HEK293T (cell line): ENCODE data around the gene AMT.
"Not testable (repeated sequence)": the region's sequence is repeated elsewhere in the genome, so short reads cannot be mapped to it uniquely, and the experiment has no call there.

Source experiments
- CTCF ChIA-PET: fragments of 350-600 bp; formaldehyde crosslinking; extraction: SDS; loops from one replicate; lab custom pipeline; 2021; ENCODE audit warnings: antibody characterized with exemption, inconsistent platforms; lab: Yijun Ruan, JAX
- POLR2A ChIA-PET: fragments of 350-600 bp; formaldehyde crosslinking; extraction: SDS; loops from one replicate; lab custom pipeline; 2020; ENCODE audit warnings: antibody characterized with exemption, inconsistent platforms; lab: Yijun Ruan, JAX
- DNase-seq: peaks from one replicate; pipeline ENCODE4 v3.0.0; 2012; ENCODE audit warnings: mixed read lengths; ENCODE audit errors: extremely low spot score
- ARNT ChIP-seq: fragments of 450-650 bp; IDR thresholded peaks from 2 replicates; pipeline ENCODE4 v1.6.1; 2017; ENCODE audit warnings: mild to moderate bottlenecking
- BHLHE40 ChIP-seq: fragments of 450-650 bp; IDR thresholded peaks from 2 replicates; pipeline ENCODE4 v1.6.1; 2016; ENCODE audit warnings: mild to moderate bottlenecking, moderate library complexity, borderline replicate concordance
- CTBP1 ChIP-seq: fragments of 450-650 bp; IDR thresholded peaks from 2 replicates; pipeline ENCODE4 v1.6.1; 2016; ENCODE audit warnings: borderline replicate concordance
- ELF4 ChIP-seq: fragments of 450-650 bp; IDR thresholded peaks from 2 replicates; pipeline ENCODE4 v1.6.1; 2017; ENCODE audit warnings: antibody characterized with exemption
- FOXA1 ChIP-seq: fragments of 450-650 bp; IDR thresholded peaks from 2 replicates; pipeline ENCODE4 v1.6.1; 2016; ENCODE audit warnings: mild to moderate bottlenecking
- FOXK2 ChIP-seq: fragments of 450-650 bp; IDR thresholded peaks from 2 replicates; pipeline ENCODE4 v1.6.1; 2016; ENCODE audit warnings: mild to moderate bottlenecking
- FOXM1 ChIP-seq: fragments of 450-650 bp; IDR thresholded peaks from 2 replicates; pipeline ENCODE4 v1.6.1; 2017; ENCODE audit warnings: mild to moderate bottlenecking, borderline replicate concordance
- HDGF ChIP-seq: fragments of 450-650 bp; IDR thresholded peaks from 2 replicates; pipeline ENCODE4 v1.6.1; 2017; ENCODE audit warnings: antibody characterized with exemption, borderline replicate concordance
- L3MBTL2 ChIP-seq: fragments of 450-650 bp; conservative IDR thresholded peaks from 2 replicates; pipeline ENCODE4 v1.6.1; 2016; ENCODE audit warnings: mild to moderate bottlenecking
- LEF1 ChIP-seq: fragments of 450-650 bp; IDR thresholded peaks from 2 replicates; pipeline ENCODE4 v1.6.1; 2017; ENCODE audit warnings: mild to moderate bottlenecking, borderline replicate concordance
- NFRKB ChIP-seq: fragments of 450-650 bp; IDR thresholded peaks from 2 replicates; pipeline ENCODE4 v1.6.1; 2016; ENCODE audit warnings: mild to moderate bottlenecking, moderate library complexity
- SP1 ChIP-seq: fragments of 450-650 bp; IDR thresholded peaks from 2 replicates; pipeline ENCODE4 v1.6.1; 2017
- SUZ12 ChIP-seq: fragments of 450-650 bp; IDR thresholded peaks from 2 replicates; pipeline ENCODE4 v1.6.1; 2016; ENCODE audit warnings: mild to moderate bottlenecking
- TARDBP ChIP-seq: fragments of 450-650 bp; IDR thresholded peaks from 2 replicates; pipeline ENCODE4 v1.6.1; 2016
- ZNF384 ChIP-seq: fragments of 450-650 bp; IDR thresholded peaks from 2 replicates; pipeline ENCODE4 v1.6.1; 2016
- TF ChIP-seq, protein P1 (sequence below): fragments of 450-650 bp; IDR thresholded peaks from 2 replicates; pipeline ENCODE4 v1.6.1; 2016

The AMT gene

GRCh38 chr3:49411968-49412631 lies 10.2 kb downstream of the AMT start, which contains the start of the genes RHOA and TCTA:
Gene RHOA (minus strand): TSS chr3:49411976. CDS start chr3:49375589, 36,387 bp downstream.
Gene TCTA (plus strand): TSS chr3:49412423. CDS start chr3:49412427, 4 bp downstream.
- TF ChIP-seq SP1 (no peak), ELF4 (peak; percentile 67), LEF1 (no peak), L3MBTL2 (no peak), TARDBP (peak; percentile 97)
- TF ChIP-seq, protein P1, sequence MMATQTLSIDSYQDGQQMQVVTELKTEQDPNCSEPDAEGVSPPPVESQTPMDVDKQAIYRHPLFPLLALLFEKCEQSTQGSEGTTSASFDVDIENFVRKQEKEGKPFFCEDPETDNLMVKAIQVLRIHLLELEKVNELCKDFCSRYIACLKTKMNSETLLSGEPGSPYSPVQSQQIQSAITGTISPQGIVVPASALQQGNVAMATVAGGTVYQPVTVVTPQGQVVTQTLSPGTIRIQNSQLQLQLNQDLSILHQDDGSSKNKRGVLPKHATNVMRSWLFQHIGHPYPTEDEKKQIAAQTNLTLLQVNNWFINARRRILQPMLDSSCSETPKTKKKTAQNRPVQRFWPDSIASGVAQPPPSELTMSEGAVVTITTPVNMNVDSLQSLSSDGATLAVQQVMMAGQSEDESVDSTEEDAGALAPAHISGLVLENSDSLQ, result peak; percentile 91
- ChIA-PET CTCF (interaction anchor here (1.7 kb wide), 1 partner anchor 72 kb away, joined by 7 read pairs; the partner anchor contains the start of gene USP4), POLR2A (interaction anchor here (0.7 to 2.7 kb wide), 14 partner anchors 10 to 115 kb away, joined by 3 to 27 read pairs (median 4); partner anchors contain the start of genes AMT, DAG1, NICN1 and USP4)
- peak; percentile 96 for DNase-seq

DNA sequence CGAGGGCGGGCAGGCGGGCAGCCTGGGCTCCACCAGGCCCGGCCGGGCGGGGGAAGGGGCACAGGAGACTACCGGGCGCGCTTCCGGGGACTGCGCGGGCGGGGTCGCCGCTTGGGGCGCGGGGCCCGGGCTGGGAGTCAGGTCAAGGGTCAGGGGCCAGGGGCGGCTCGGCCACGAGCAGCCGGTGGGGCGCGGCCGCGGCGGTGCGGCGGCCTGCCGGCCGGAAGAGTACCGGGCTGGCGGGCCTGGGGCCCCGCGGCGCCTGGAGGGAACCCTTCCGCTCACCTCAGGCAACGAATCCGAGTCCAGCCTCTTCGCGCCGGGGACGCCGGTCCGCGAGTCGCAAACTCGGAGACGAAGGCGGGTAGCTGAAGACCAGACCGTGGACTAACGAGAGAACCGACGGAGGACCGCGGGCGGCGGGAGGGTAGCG lies 10.7 kb downstream of the AMT start:
- POLR2A ChIA-PET, result interaction anchor here (0.7 to 2.7 kb wide), 13 partner anchors 10 to 112 kb away, joined by 3 to 27 read pairs (median 5); partner anchors contain the start of genes AMT, DAG1, NICN1 and USP4
- DNase-seq, result peak; percentile 20
- CTCF ChIA-PET, result interaction anchor here (1.7 kb wide), 1 partner anchor 71 kb away, joined by 7 read pairs; the partner anchor contains the start of gene USP4
- TF ChIP-seq LEF1, result peak; percentile 52; the same call in 1 of the 2 replicates
- TF ChIP-seq SUZ12, result no peak
- TF ChIP-seq ARNT, result 0 out of 2 replicates have a peak, but pooled peaks have one; percentile 37

- TF ChIP-seq BHLHE40 (no peak), FOXK2 (no peak), LEF1 (no peak), TARDBP (no peak)
- TF ChIP-seq, protein P1, result no peak
- CTCF ChIA-PET, result no interaction called here
- POLR2A ChIA-PET, result interaction anchor here (0.8 to 2.7 kb wide), 6 partner anchors 14 to 113 kb away, joined by 3 to 27 read pairs (median 6); partner anchors contain the start of genes DAG1 and USP4
- DNase-seq, result no peak
Observed at GRCh38 chr3:49410846-49411534, 11.3 kb downstream of the AMT start.

GRCh38 chr3:49410066-49410845 lies 12.0 kb downstream of the AMT start:
- ChIA-PET CTCF (no interaction called here), POLR2A (interaction anchor here (1.3 to 2.3 kb wide), 3 partner anchors 38 to 70 kb away, joined by 3 to 14 read pairs (median 12); partner anchors contain the start of genes GPX1 and USP4)
- no peak for TF ChIP-seq ARNT
- no peak for TF ChIP-seq FOXK2
- TF ChIP-seq BHLHE40, result no peak
- TF ChIP-seq SP1, result no peak
- TF ChIP-seq, protein P1, result no peak
- no peak for TF ChIP-seq CTBP1
- TF ChIP-seq L3MBTL2, result no peak
- no peak for TF ChIP-seq FOXA1
- no peak for TF ChIP-seq HDGF
- no peak for TF ChIP-seq NFRKB
- no peak for TF ChIP-seq FOXM1
- TF ChIP-seq SUZ12, result no peak
- no peak for TF ChIP-seq ZNF384
- TF ChIP-seq LEF1, result no peak
- TF ChIP-seq TARDBP, result no peak
- no peak for TF ChIP-seq ELF4
- DNase-seq, result no peak

DNA sequence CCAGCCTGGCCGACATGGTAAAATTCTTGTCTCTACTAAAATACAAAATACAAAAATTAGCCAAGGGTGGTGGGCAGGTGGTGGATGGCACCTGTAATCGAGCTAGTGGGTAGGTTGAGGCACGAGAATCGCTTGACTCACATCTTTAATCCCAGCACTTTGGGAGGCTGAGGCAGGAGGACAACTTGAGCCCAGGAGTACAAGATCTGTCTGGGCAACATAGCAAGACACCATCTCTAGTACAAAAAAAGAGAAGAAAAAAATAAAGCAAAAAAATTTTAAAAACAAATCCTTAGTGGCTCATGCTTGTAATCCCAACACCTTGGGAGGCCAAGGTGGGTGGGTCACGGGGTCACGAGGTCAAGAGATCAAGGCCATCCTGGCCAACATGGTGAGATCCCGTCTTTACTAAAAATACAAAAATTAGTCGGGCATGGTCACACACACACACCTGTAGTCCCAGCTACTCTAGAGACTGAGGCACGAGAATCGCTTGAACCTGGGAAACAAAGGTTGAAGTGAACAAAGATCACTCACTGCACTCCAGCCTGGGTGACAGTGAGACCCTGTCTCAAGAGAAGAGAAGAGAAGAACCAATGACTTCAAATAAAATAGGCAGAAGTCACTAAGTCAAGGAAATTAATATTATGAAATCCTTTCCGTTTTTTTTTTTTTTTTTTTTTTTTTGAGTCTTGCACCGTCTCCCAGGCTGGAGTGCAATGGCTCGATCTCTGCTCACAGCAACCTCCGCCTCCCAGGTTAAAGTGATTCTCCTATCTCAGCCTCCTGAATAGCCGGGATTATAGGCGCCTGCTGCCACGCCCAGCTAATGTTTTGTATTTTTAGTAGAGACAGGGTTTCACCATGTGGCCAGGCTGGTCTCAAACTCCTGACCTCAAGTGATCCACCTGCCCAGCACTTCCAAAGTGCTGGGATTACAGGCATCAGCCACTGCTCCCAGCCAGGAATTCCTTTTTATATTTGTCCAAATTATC lies 15.4 kb downstream of the AMT start:
- ChIA-PET POLR2A (interaction anchor here (1.0 to 2.2 kb wide), 4 partner anchors 22 to 67 kb away, joined by 3 to 7 read pairs (median 4); partner anchors contain the start of genes DAG1, NICN1 and USP4), CTCF (interaction anchor here (0.6 kb wide), 1 partner anchor 419 kb away, joined by 4 read pairs; no protein-coding TSS in a partner anchor)
- no peak for DNase-seq
- TF ChIP-seq ZNF384 (peak; percentile 64), HDGF (no peak), SP1 (no peak), CTBP1 (no peak)

GRCh38 chr3:49405570-49405969 lies 16.7 kb downstream of the AMT start:
- POLR2A ChIA-PET, result interaction anchor here (0.8 to 2.2 kb wide), 2 partner anchors 65 to 66 kb away, joined by 3 to 7 read pairs; partner anchors contain the start of gene USP4
- not testable (repeated sequence) for DNase-seq
- CTCF ChIA-PET, result interaction anchor here (0.6 kb wide), 1 partner anchor 266 kb away, joined by 3 read pairs; no protein-coding TSS in a partner anchor
